Calu3 (cell line): ENCODE results near the gene CASP3. TPM values are rescaled to one million over a fixed set of nuclear protein-coding genes. Genes with fewer than 3 reads are reported as not detected.
"Not testable (repeated sequence)": the region's sequence is repeated elsewhere in the genome, so short reads cannot be mapped to it uniquely, and the experiment has no call there.

Source experiments
- BruUV-seq: library from RNA; stranded (reverse); fragments of 400-500 nt; replicated peaks from 2 replicates; lab custom pipeline; 2021; lab: Mats Ljungman, UMichigan
- CTCF ChIA-PET: fragments of 300-600 bp; sonication (Branson Sonifier 250); formaldehyde crosslinking; loops from one replicate; lab custom pipeline; 2022; ENCODE audit warnings: antibody characterized with exemption; lab: Charles Lee
- DNase-seq: peaks from one replicate; pipeline ENCODE4 v3.0.0; 2022
- H3K27ac Mint-ChIP-seq: one replicate; pipeline ENCODE4 v1.8.0; 2022; ENCODE audit warnings: mixed read lengths; ENCODE audit not compliant: unreplicated experiment
- H3K27me3 Mint-ChIP-seq: one replicate; pipeline ENCODE4 v1.8.0; 2022; ENCODE audit warnings: mixed read lengths; ENCODE audit not compliant: unreplicated experiment
- H3K36me3 Mint-ChIP-seq: one replicate; pipeline ENCODE4 v1.8.0; 2022; ENCODE audit warnings: mild to moderate bottlenecking, moderate library complexity, mixed read lengths; ENCODE audit not compliant: insufficient read depth, unreplicated experiment
- H3K4me1 Mint-ChIP-seq: one replicate; pipeline ENCODE4 v1.8.0; 2022; ENCODE audit warnings: mild to moderate bottlenecking, low read depth, mixed read lengths; ENCODE audit not compliant: unreplicated experiment
- H3K4me3 Mint-ChIP-seq: one replicate; pipeline ENCODE4 v1.8.0; 2022; ENCODE audit warnings: mild to moderate bottlenecking, low read depth, moderate library complexity, mixed read lengths; ENCODE audit not compliant: unreplicated experiment
- H3K9me3 Mint-ChIP-seq: one replicate; pipeline ENCODE4 v1.8.0; 2022; ENCODE audit warnings: low read depth, mixed read lengths; ENCODE audit not compliant: unreplicated experiment
- intact Hi-C: fragments of 100-400 bp; cut with micrococcal nuclease; formaldehyde crosslinking; loops from one replicate; pipeline ENCODE4 v1.10.0; 2022; ENCODE audit not compliant: unreplicated experiment
- total RNA-seq: library from RNA; stranded (reverse); gene quantifications from 2 replicates; pipeline ENCODE4 v1.2.3, GENCODE V29; 2022
- TF ChIP-seq, protein P1 (sequence below): fragments of 200-600 bp; IDR thresholded peaks from one replicate; pipeline ENCODE4 v1.8.0; 2022; ENCODE audit warnings: antibody characterized with exemption; ENCODE audit not compliant: unreplicated experiment

Gene CASP3
- total RNA-seq, 1 experiment from 2014 or later = 22.2 TPM

DNA sequence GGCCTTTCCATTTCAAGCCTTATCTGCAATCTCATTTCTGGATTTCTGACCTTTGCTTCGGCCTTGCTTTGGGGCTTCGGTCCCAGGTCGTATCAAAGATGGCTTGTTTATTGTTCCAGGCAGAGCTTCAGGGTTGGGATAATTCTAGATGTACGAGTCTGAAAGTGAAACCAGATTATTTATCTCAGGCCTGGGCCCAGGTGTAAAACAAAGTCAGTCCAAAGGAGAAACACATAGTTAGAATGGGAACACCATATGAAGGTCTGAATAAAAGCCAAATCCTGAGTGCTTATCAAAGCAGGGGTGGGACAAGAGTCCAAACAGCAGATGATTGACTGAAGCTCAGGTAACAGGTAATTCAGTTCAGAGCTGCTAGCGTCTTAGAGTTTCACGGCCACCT, 17.4 kb upstream of the CASP3 start:
- Mint-ChIP-seq H3K27ac (no peak overlapping the region), H3K27me3 (no peaks in the 10 kb centered on the region), H3K9me3 (no peaks in the 10 kb centered on the region), H3K4me1 (no peaks in the 10 kb centered on the region), H3K4me3 (no peak overlapping the region), H3K36me3 (no peaks in the 10 kb centered on the region)
- DNase-seq = no peak
- intact Hi-C loops = no loop called here
- no TSS peak for BruUV-seq
- CTCF ChIA-PET = no interaction called here
- TF ChIP-seq, protein P1, sequence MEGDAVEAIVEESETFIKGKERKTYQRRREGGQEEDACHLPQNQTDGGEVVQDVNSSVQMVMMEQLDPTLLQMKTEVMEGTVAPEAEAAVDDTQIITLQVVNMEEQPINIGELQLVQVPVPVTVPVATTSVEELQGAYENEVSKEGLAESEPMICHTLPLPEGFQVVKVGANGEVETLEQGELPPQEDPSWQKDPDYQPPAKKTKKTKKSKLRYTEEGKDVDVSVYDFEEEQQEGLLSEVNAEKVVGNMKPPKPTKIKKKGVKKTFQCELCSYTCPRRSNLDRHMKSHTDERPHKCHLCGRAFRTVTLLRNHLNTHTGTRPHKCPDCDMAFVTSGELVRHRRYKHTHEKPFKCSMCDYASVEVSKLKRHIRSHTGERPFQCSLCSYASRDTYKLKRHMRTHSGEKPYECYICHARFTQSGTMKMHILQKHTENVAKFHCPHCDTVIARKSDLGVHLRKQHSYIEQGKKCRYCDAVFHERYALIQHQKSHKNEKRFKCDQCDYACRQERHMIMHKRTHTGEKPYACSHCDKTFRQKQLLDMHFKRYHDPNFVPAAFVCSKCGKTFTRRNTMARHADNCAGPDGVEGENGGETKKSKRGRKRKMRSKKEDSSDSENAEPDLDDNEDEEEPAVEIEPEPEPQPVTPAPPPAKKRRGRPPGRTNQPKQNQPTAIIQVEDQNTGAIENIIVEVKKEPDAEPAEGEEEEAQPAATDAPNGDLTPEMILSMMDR = no peak

DNA sequence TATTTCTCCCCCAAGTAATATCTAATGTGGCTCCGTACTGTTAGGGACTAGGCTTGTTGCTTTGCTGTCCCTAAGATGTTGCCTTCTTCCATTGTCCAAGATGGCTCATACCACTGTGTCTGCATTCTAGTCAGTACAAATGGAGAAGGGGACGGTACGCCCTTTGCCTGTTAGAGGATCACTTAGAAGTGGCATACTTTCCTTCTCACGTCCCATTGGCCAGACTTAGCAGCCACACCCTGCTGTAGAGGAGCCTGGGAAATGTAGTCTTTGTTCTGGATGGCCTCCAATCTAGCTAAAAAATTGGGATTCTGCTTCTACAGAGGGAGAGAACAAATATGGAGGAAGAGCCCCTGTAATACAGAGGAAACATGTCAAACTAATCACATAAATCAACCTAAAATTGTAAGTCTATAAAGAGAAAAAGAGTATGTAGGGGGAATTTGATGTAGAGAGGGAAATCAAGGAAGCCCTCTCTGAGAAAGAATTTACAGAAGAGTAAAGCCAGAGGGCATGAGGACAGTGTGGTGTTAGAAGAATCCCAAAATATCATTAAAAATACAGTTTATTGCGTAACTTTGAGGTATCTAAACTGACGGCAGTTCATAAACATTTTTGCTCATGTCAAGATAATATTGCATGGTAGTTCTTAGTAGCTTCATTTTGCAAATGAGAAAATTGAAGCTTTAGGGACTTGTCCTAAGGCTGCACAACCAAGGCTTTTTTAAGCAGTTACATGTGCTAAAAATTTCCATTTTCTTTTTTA, 15.4 kb upstream of the CASP3 start:
- Mint-ChIP-seq H3K4me1 (no peaks in the 10 kb centered on the region), H3K36me3 (no peaks in the 10 kb centered on the region), H3K27me3 (no peaks in the 10 kb centered on the region), H3K9me3 (no peaks in the 10 kb centered on the region), H3K27ac (no peak overlapping the region), H3K4me3 (no peak overlapping the region)
- intact Hi-C loops = no loop called here
- CTCF ChIA-PET = interaction anchor here (0.7 kb wide), 1 partner anchor 233 kb away, joined by 3 read pairs; no protein-coding TSS in a partner anchor
- TF ChIP-seq, protein P1 = no peak
- no TSS peak for BruUV-seq
- no peak for DNase-seq

DNA sequence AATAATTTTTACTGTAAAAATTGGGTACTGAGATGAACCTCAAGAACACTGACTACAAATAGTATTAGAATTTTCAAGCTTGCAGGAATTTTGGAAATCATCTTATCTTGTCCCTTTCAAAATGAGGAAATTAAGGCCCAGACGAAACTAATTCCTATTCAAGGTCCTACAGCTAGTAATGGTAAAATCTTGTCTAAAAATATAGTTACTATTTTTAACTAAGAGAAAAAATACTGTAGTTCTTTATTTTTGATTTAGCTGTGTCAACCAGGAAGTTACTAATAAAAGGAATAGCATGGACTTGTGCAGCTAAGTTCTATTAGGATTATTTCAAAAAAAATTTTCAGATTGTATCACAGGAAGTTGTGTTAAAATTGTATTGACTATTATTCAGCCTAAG, 13.0 kb upstream of the CASP3 start:
- DNase-seq = no peak
- H3K27me3 Mint-ChIP-seq = no peaks in the 10 kb centered on the region
- intact Hi-C loops = no loop called here
- no TSS peak for BruUV-seq
- no peak overlapping the region for H3K4me3 Mint-ChIP-seq
- H3K9me3 Mint-ChIP-seq = no peaks in the 10 kb centered on the region
- TF ChIP-seq, protein P1 = no peak
- CTCF ChIA-PET = no interaction called here
- H3K27ac Mint-ChIP-seq = no peak overlapping the region
- H3K4me1 Mint-ChIP-seq = no peaks in the 10 kb centered on the region
- H3K36me3 Mint-ChIP-seq = no peaks in the 10 kb centered on the region

DNA sequence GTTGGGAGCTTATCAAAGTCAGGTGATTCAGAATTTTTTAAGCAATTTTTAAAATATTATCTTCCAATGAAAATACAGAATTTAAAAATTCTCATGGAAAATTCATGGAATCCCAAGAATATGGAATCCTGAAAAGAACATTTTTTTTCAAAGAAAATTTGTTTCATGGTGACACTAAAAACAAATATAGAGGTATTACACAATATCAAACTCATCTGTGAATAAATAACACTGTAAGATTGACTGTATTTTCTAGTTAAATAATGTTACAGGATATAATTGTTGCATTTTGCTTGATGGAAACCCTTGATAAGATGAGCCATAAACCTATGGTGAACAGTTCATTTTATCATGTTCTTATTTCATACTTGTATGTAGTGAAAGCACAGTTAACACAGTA, 11.7 kb upstream of the CASP3 start:
- TF ChIP-seq, protein P1 = no peak
- CTCF ChIA-PET = no interaction called here
- Mint-ChIP-seq H3K27ac (no peak overlapping the region), H3K36me3 (no peaks in the 10 kb centered on the region), H3K4me3 (no peak overlapping the region), H3K27me3 (no peaks in the 10 kb centered on the region), H3K9me3 (no peaks in the 10 kb centered on the region), H3K4me1 (no peaks in the 10 kb centered on the region)
- DNase-seq = no peak
- intact Hi-C loops = no loop called here
- BruUV-seq = no TSS peak

DNA sequence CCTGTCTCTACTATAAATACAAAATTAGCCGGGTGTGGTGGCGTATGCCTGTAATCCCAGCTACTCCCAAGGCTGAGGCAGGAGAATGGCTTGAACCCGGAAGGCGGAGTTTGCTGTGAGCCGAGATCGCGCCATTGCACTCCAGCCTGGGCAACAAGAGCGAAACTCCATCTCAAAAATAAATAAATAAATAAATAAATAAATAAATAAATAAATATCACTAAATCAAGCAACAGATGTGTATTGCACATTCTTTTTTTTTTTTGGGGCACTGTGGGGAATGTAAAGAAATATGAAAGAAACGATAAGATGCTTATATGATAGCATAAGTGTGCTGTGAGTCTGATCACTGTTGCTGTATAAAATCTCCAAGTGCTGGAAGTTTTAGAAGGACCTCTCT, 8.6 kb upstream of the CASP3 start:
- intact Hi-C loops, CTCF ChIA-PET, H3K27me3 Mint-ChIP-seq, BruUV-seq, H3K27ac Mint-ChIP-seq, DNase-seq, H3K4me3 Mint-ChIP-seq, H3K36me3 Mint-ChIP-seq, H3K9me3 Mint-ChIP-seq, H3K4me1 Mint-ChIP-seq: not testable (repeated sequence)
